ENCODE results near the gene SP3.

SP3 gene

DNA sequence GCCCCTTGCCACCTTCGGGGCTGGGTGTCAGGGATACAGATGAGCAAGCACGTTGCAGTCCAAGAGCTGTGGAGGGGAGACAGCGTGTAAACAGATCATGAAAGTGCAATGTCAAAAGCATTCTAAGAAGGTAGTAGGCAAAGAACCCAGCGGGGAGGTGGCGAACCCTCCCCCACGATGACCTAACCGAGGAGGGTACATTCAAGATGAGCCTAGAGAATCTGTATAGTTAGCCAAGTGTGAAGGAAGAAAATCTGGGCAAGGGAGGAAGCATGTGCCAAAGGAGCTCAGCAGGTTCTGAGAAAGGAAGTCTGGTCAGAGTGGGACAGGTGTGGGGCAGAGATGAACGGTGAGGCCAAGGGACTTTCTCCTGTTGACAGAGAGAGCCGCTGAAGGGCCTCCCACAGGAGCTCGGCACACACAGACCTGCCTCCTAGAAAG lies 106.9 kb downstream of the SP3 start:
- DNase-seq (ENCODE audit: extremely low read depth, low read depth): no peak
- no peak overlapping the region for H3K4me3 ChIP-seq (replicated peaks; ENCODE audit: low read depth, low read length)
- no peak for TF ChIP-seq CTCF (IDR thresholded peaks at IDR 0.05; ENCODE audit: low read depth, low read length, missing control alignments)

Measured in HFF-Myc (cell line).